GM12873 (cell line): ENCODE data around the gene KCNQ2.

Source experiments
- CTCF ChIP-seq: IDR thresholded peaks from 2 replicates; pipeline ENCODE4 v1.5.1; 2012; ENCODE audit warnings: low read depth, mild to moderate bottlenecking, moderate library complexity, low read length, control low read depth; ENCODE audit not compliant: insufficient read depth; ENCODE audit errors: missing control alignments

Gene KCNQ2

GRCh38 chr20:63469713-63470101 lies 2.7 kb downstream of the KCNQ2 start:
- TF ChIP-seq CTCF, result no peak

GRCh38 chr20:63469019-63469712 lies 3.3 kb downstream of the KCNQ2 start:
- TF ChIP-seq CTCF, result no peak

- no peak for TF ChIP-seq CTCF
These were observed 4.0 kb downstream of the KCNQ2 start for GRCh38 chr20:63468421-63468820.

- no peak for TF ChIP-seq CTCF
These were observed 5.0 kb downstream of the KCNQ2 start for GRCh38 chr20:63467294-63468083.

GRCh38 chr20:63466861-63467260 lies 5.6 kb downstream of the KCNQ2 start:
- TF ChIP-seq CTCF, result no peak

- no peak for TF ChIP-seq CTCF
These were observed 6.1 kb downstream of the KCNQ2 start for GRCh38 chr20:63466250-63466825.

GRCh38 chr20:63465380-63466249 lies 6.8 kb downstream of the KCNQ2 start:
- TF ChIP-seq CTCF, result no peak
